ENCODE measurements around the gene ERP27.
A peak's percentile ranks its signal among the peaks of the same experiment; 100 is the strongest.

Gene ERP27

DNA sequence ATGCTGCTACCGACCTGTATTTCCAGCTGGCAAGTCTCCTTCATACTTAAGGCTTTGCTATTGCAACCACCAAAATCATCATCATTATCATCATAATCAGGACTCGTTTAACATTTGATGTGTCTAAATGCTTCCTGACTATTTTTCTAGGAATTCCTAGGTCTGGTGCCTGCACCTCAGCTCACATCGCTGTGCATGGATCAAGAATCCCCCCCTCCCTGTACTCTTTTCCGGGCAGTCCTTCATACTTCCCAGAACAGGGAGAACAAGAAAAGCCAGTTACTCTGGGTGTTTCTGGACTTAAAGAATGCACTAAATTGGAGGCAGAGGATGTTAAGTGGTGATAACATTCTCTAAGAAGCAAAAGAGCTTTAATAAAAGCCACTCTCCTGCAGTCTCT is 9.4 kb downstream of the ERP27 start:
- TF ChIP-seq, protein P1, sequence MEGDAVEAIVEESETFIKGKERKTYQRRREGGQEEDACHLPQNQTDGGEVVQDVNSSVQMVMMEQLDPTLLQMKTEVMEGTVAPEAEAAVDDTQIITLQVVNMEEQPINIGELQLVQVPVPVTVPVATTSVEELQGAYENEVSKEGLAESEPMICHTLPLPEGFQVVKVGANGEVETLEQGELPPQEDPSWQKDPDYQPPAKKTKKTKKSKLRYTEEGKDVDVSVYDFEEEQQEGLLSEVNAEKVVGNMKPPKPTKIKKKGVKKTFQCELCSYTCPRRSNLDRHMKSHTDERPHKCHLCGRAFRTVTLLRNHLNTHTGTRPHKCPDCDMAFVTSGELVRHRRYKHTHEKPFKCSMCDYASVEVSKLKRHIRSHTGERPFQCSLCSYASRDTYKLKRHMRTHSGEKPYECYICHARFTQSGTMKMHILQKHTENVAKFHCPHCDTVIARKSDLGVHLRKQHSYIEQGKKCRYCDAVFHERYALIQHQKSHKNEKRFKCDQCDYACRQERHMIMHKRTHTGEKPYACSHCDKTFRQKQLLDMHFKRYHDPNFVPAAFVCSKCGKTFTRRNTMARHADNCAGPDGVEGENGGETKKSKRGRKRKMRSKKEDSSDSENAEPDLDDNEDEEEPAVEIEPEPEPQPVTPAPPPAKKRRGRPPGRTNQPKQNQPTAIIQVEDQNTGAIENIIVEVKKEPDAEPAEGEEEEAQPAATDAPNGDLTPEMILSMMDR (conservative IDR thresholded peaks at IDR 0.05) = no peak
- H3K27ac ChIP-seq = peak overlapping the region; percentile 87

GRCh38 chr12:14927267-14927666 is 11.1 kb downstream of the ERP27 start:
- TF ChIP-seq, protein P1 (conservative IDR thresholded peaks at IDR 0.05) = no peak
- H3K27ac ChIP-seq = no peak overlapping the region; the same call in 1 of the 2 replicates

- H3K27ac ChIP-seq = peak overlapping the region; percentile 28; the same call in 1 of the 2 replicates
- TF ChIP-seq, protein P1 (conservative IDR thresholded peaks at IDR 0.05) = no peak
These were observed 13.8 kb downstream of the ERP27 start for GRCh38 chr12:14924541-14924940.

- TF ChIP-seq, protein P1 (conservative IDR thresholded peaks at IDR 0.05) = no peak
- H3K27ac ChIP-seq = no peak overlapping the region
These were observed 14.4 kb downstream of the ERP27 start for GRCh38 chr12:14923944-14924343.

- no peak overlapping the region for H3K27ac ChIP-seq
- TF ChIP-seq, protein P1 (conservative IDR thresholded peaks at IDR 0.05) = no peak
These were observed 17.1 kb downstream of the ERP27 start for GRCh38 chr12:14921218-14921617.

DNA sequence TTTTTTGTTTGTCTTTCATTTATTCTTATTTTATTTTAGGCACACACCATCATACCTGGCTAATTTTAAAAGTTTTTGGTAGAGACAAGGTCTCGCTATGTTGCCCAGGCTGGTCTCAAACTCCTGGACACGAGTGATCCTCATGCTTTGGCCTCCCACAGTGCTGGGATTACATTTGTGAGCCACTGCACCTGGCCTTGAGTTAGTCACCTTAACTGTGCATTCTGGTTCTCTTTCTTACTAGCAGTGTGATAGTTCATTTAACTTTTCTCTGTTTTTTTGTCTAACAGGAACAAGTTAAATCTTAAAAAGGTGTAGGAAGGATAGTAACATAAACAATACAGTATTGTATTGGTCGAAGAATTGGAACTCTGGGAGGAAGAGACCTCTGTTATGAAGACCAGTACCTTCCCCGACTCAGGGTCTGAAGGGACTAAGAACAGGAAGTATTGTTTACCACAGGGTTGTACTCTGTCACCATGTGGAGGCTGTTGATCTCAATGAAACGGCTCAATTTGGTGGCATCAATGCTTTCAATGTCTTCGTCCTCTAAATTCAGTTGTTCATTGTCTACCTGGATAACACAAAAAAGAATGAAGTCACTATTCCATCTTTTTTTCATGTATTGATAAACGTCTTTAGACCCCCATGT is 17.7 kb downstream of the ERP27 start:
- no peak overlapping the region for H3K27ac ChIP-seq
- TF ChIP-seq, protein P1 (conservative IDR thresholded peaks at IDR 0.05) = no peak

DNA sequence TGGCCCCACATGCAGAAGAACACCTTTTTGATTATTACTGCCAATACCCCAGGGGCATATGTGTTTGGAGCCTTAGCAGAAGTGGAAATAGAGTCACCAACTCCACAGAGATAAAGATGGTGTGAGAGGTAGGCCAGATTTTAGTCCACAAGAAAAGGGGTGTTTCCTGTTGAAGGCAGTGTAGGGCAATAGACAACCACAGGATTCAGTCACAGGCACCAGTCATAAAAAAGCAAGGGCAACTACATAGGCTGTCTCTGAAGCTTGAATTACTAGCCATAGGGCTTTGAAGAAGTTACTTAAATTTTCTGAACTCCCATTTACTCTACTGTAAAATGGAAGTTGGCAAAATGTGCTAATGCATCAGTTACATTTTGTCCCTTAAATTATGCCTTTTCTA is 18.9 kb downstream of the ERP27 start:
- TF ChIP-seq, protein P1 (conservative IDR thresholded peaks at IDR 0.05) = no peak
- peak overlapping the region; percentile 16; the same call in 1 of the 2 replicates for H3K27ac ChIP-seq
